Subcutaneous adipose tissue (tissue), 4 donors: Measurements from ENCODE around the gene ANAPC15. TPM values are rescaled to one million over a fixed set of nuclear protein-coding genes. Genes with fewer than 3 reads are reported as not detected.
"Not testable (repeated sequence)": the region's sequence is repeated elsewhere in the genome, so short reads cannot be mapped to it uniquely, and the experiment has no call there.

Experiments used
- CTCF ChIP-seq: fragments of 450-650 bp; IDR thresholded peaks from one replicate; pipeline ENCODE4 v1.5.1; 2016; ENCODE audit warnings: low read depth, mild to moderate bottlenecking, control low read depth, antibody characterized with exemption, moderate library complexity
- total RNA-seq, 4 donors: library from RNA; depleted of rRNA; stranded (reverse); fragments of >200 nt; gene quantifications; one replicate each; pipeline ENCODE4 v1.1.0, GENCODE V29; 2016

The ANAPC15 gene
- total RNA-seq, 4 donors from 2014 or later: 17.3 to 28.6 (median 21.1) TPM

- TF ChIP-seq CTCF: not testable (repeated sequence)
These were observed 23.0 kb upstream of the ANAPC15 start, which contains the start of gene FOLR3 for GRCh38 chr11:72135473-72135872. Gene FOLR3, plus strand, starts transcription at chr11:72135725. Its CDS starts 228 bp downstream, at chr11:72135953.

- TF ChIP-seq CTCF: no peak
These were observed 20.2 kb upstream of the ANAPC15 start for GRCh38 chr11:72132646-72133045.

- no peak for TF ChIP-seq CTCF
These were observed 16.9 kb upstream of the ANAPC15 start for GRCh38 chr11:72129381-72129780.

- no peak for TF ChIP-seq CTCF
These were observed 15.4 kb upstream of the ANAPC15 start for GRCh38 chr11:72127923-72128322.

- TF ChIP-seq CTCF: no peak
These were observed 13.5 kb upstream of the ANAPC15 start for GRCh38 chr11:72125956-72126355.

- no peak for TF ChIP-seq CTCF
These were observed 11.6 kb upstream of the ANAPC15 start for GRCh38 chr11:72124046-72124445.

GRCh38 chr11:72123117-72123653 is 10.7 kb upstream of the ANAPC15 start:
- no peak for TF ChIP-seq CTCF
